Measurements from ENCODE around the gene HCFC1. TPM values are rescaled to one million over a fixed set of nuclear protein-coding genes. Genes with fewer than 3 reads are reported as not detected.

The HCFC1 gene
- total and polyA plus RNA-seq, 2 experiments from 2014 or later: 18.9 to 25.0 TPM

GRCh38 chrX:153965406-153965805 is 6.2 kb downstream of the HCFC1 start:
- peaks cover 59% of the 10 kb centered on the region for H3K79me2 ChIP-seq
- H3K4me1 ChIP-seq (ENCODE audit: insufficient read depth): peaks cover 15% of the 10 kb centered on the region
- TF ChIP-seq CTCF (IDR thresholded peaks at IDR 0.05; ENCODE audit: poor library complexity) (no peak), EZH2phosphoT487 (IDR thresholded peaks at IDR 0.05; ENCODE audit: low read depth, severe bottlenecking, unreplicated experiment) (no peak), EZH2 (IDR thresholded peaks at IDR 0.05; ENCODE audit: borderline replicate concordance) (no peak)
- H3K9me2 ChIP-seq (replicated peaks; ENCODE audit: insufficient read depth): no peaks in the 10 kb centered on the region
- H3K27ac ChIP-seq: no peak overlapping the region
- H3K4me2 ChIP-seq: no peak overlapping the region
- 80% methylated on average over 5 of the region's 5 CpGs for WGBS (ENCODE audit: low lambda C conversion rate, missing lambda C conversion rate)
- H3K4me3 ChIP-seq: no peak overlapping the region
- no peaks in the 10 kb centered on the region for H3K36me3 ChIP-seq (replicated peaks; ENCODE audit: insufficient read depth, low read depth)
- no peak overlapping the region for H2AFZ ChIP-seq
- H3K27me3 ChIP-seq: no peaks in the 10 kb centered on the region
- peaks cover 53% of the 10 kb centered on the region for H4K20me1 ChIP-seq (ENCODE audit: insufficient read depth, poor library complexity, severe bottlenecking)
- no peaks in the 10 kb centered on the region for H3K9me3 ChIP-seq (ENCODE audit: low read depth)
- DNase-seq (ENCODE audit: low spot score): no peak

GRCh38 chrX:153964105-153964504 is 7.5 kb downstream of the HCFC1 start:
- peaks cover 49% of the 10 kb centered on the region for H3K79me2 ChIP-seq
- no peaks in the 10 kb centered on the region for H3K27me3 ChIP-seq
- no peak overlapping the region for H2AFZ ChIP-seq
- peaks cover 43% of the 10 kb centered on the region for H4K20me1 ChIP-seq (ENCODE audit: insufficient read depth, poor library complexity, severe bottlenecking)
- H3K4me2 ChIP-seq: no peak overlapping the region
- peaks cover 14% of the 10 kb centered on the region for H3K4me1 ChIP-seq (ENCODE audit: insufficient read depth)
- no peaks in the 10 kb centered on the region for H3K9me2 ChIP-seq (replicated peaks; ENCODE audit: insufficient read depth)
- no peak overlapping the region for H3K4me3 ChIP-seq
- no peaks in the 10 kb centered on the region for H3K9me3 ChIP-seq (ENCODE audit: low read depth)
- TF ChIP-seq EZH2phosphoT487 (IDR thresholded peaks at IDR 0.05; ENCODE audit: low read depth, severe bottlenecking, unreplicated experiment) (no peak), CTCF (IDR thresholded peaks at IDR 0.05; ENCODE audit: poor library complexity) (no peak), EZH2 (IDR thresholded peaks at IDR 0.05; ENCODE audit: borderline replicate concordance) (no peak)
- 90% methylated on average over 14 of the region's 14 CpGs for WGBS (ENCODE audit: low lambda C conversion rate, missing lambda C conversion rate)
- no peak for DNase-seq (ENCODE audit: low spot score)
- no peak overlapping the region for H3K27ac ChIP-seq
- no peaks in the 10 kb centered on the region for H3K36me3 ChIP-seq (replicated peaks; ENCODE audit: insufficient read depth, low read depth)

- H3K79me2 ChIP-seq: peaks cover 44% of the 10 kb centered on the region
- H3K27ac ChIP-seq: no peak overlapping the region
- H4K20me1 ChIP-seq (ENCODE audit: insufficient read depth, poor library complexity, severe bottlenecking): peaks cover 37% of the 10 kb centered on the region
- H3K36me3 ChIP-seq (replicated peaks; ENCODE audit: insufficient read depth, low read depth): no peaks in the 10 kb centered on the region
- TF ChIP-seq CTCF (IDR thresholded peaks at IDR 0.05; ENCODE audit: poor library complexity) (no peak), EZH2phosphoT487 (IDR thresholded peaks at IDR 0.05; ENCODE audit: low read depth, severe bottlenecking, unreplicated experiment) (no peak), EZH2 (IDR thresholded peaks at IDR 0.05; ENCODE audit: borderline replicate concordance) (no peak)
- H3K9me2 ChIP-seq (replicated peaks; ENCODE audit: insufficient read depth): no peaks in the 10 kb centered on the region
- H3K9me3 ChIP-seq (ENCODE audit: low read depth): no peaks in the 10 kb centered on the region
- peaks cover 8% of the 10 kb centered on the region for H3K4me1 ChIP-seq (ENCODE audit: insufficient read depth)
- no peak for DNase-seq (ENCODE audit: low spot score)
- 85% methylated on average over 12 of the region's 12 CpGs for WGBS (ENCODE audit: low lambda C conversion rate, missing lambda C conversion rate)
- no peak overlapping the region for H3K4me2 ChIP-seq
- no peak overlapping the region for H3K4me3 ChIP-seq
- no peak overlapping the region for H2AFZ ChIP-seq
- no peaks in the 10 kb centered on the region for H3K27me3 ChIP-seq
Observed at GRCh38 chrX:153963546-153963945, 8.1 kb downstream of the HCFC1 start.

GRCh38 chrX:153961292-153961691 is 10.3 kb downstream of the HCFC1 start:
- Histone ChIP-seq H4K20me1 (ENCODE audit: insufficient read depth, poor library complexity, severe bottlenecking) (peaks cover 19% of the 10 kb centered on the region), H3K4me1 (ENCODE audit: insufficient read depth) (no peaks in the 10 kb centered on the region), H3K9me3 (ENCODE audit: low read depth) (no peaks in the 10 kb centered on the region), H3K27ac (no peak overlapping the region), H3K9me2 (replicated peaks; ENCODE audit: insufficient read depth) (no peaks in the 10 kb centered on the region), H3K27me3 (no peaks in the 10 kb centered on the region), H3K36me3 (replicated peaks; ENCODE audit: insufficient read depth, low read depth) (no peaks in the 10 kb centered on the region), H3K79me2 (peaks cover 21% of the 10 kb centered on the region), H3K4me2 (no peak overlapping the region), H3K4me3 (no peak overlapping the region), H2AFZ (no peak overlapping the region)
- DNase-seq (ENCODE audit: low spot score): no peak
- TF ChIP-seq EZH2 (IDR thresholded peaks at IDR 0.05; ENCODE audit: borderline replicate concordance) (no peak), CTCF (IDR thresholded peaks at IDR 0.05; ENCODE audit: poor library complexity) (no peak), EZH2phosphoT487 (IDR thresholded peaks at IDR 0.05; ENCODE audit: low read depth, severe bottlenecking, unreplicated experiment) (no peak)
- 92% methylated on average over 11 of the region's 11 CpGs for WGBS (ENCODE audit: low lambda C conversion rate, missing lambda C conversion rate)

Measured in hepatocyte (in vitro differentiated cells).